Measurements from ENCODE around the gene MRPL45.
A peak's percentile ranks its signal among the peaks of the same experiment; 100 is the strongest.

The MRPL45 gene

DNA sequence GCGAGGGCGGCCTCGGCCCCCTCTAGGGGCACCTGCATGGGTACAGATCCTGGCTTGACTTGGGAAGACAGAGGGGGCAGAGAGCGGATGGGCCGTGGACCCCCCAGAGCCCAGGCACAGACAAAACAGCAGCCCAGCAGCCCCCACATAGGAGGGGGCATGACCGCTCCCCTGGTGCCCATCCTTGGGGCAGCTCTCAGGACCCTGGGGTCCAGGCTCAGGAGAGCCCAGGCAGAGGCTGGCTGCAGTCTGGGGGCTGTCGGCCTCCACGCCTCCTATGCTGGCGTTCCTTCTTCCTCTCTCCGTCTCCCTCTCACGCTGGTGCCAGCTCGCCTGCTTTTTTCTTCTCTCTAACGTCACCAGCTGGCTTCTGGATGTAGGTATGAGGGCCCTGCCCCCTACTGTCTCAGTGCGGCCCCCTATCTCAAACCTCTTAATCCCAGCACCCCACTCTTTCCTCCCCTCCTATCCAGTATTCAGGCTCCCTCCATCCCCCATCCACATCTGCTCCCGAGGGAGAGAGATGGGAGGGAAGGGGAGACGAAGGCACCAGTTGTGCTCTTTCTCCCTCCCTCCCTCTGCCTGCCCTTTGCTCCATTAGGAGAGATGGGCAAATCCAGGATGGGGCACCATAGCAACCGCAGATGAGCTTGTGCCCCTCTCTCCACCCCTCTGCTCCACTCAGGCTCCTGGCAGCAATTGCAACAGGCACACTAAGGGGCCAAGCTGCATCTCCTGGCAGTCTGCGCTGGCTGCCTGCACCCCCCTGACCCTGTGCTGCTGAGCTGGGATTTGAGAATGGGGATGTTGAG is 46.8 kb downstream of the MRPL45 start, which contains the start of gene GPR179:
GPR179 (minus strand) TSS at position 349 of the 812 bp plus-strand sequence; CDS start at position 182, 167 bp downstream.
- FAIRE-seq = no peak
- DNase-seq (ENCODE audit: extremely low spot score, insufficient read length, low read depth) = no peak

DNA sequence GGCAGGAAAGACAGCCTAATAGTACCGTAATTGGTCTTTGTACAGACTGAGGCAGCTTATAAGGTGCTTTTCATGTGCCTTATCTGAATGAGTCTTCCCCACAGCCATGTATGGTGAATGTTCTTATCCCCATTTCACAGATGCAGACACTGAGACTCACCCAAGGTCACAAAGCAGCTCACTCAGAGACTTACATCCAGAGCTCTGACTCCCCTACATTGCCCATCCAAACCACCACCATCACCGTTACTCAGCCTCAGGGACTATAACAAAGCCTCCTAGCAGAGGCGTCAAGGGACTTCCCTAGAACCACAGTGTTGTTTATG is 47.4 kb downstream of the MRPL45 start:
- FAIRE-seq (no peak), DNase-seq (ENCODE audit: extremely low spot score, insufficient read length, low read depth) (no peak)

DNA sequence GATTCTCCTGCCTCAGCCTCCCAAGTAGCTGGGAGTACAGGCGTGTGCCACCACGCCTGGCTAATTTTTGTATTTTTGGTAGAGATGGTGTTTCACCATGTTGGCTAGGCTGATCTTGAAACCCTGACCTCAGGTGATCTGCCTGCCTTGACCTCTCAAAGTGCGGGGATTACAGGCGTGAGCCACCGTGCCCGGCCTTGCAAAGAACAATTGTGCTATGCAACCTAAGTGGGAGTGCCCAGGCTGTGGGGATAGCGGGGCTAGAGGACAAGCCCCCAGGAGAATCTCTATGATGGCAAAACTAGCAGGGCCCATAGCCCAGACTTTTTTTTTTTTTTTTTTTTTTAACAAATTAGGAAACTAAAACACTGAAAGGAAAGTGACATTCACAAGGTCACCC is 48.8 kb downstream of the MRPL45 start:
- DNase-seq (ENCODE audit: extremely low spot score, insufficient read length, low read depth) (no peak), FAIRE-seq (no peak)

DNA sequence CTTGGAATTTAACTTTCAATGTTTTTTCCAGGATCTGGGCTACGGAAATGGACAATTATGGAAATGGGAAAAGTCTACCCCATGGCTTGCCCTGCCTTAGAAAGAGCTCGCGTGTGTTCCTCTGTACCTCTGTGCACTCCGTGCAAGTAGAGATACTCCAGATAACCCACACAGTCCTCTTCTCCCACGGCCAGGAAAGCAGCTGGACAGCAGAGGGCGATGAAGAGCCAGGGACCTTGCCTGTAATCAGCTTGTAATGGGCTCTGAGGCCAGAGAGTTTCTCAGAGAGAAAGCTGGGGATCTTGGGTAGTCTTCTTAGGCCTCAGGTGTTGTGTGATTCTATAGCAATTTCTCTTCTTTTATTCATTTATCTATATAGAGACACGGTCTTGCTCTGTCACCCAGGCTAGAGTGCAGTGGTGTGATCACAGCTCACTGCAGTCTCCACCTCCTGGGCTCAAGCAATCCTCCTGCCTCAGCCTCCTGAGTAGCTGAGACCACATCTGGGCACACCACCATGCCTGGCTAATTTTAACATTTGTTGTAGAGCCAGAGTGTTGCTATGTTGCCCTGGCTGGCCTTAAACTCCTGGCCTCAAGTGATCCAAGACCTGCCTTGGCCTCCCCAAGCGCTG is 52.2 kb downstream of the MRPL45 start:
- FAIRE-seq (no peak), DNase-seq (ENCODE audit: extremely low spot score, insufficient read length, low read depth) (no peak)

DNA sequence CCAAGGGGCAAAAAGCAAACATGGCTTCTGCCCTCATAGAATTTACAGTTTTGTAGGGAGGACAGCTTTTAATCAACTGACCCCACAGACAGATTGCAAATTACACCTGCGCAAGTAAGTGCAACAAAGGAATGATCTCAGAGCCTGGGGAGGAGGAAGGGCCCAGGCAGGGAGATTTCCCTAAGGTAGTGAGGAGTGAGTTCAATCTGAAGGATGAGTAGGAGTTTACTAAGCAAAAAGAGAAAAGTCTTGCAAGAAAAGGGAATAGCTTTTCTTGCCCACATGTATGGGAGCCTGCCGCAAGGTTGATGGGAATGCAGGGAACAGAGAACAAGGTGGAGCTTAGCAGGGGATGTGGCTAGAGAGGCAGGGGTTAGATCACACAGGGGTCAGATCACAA is 53.1 kb downstream of the MRPL45 start:
- FAIRE-seq (no peak), DNase-seq (ENCODE audit: extremely low spot score, insufficient read length, low read depth) (no peak)

DNA sequence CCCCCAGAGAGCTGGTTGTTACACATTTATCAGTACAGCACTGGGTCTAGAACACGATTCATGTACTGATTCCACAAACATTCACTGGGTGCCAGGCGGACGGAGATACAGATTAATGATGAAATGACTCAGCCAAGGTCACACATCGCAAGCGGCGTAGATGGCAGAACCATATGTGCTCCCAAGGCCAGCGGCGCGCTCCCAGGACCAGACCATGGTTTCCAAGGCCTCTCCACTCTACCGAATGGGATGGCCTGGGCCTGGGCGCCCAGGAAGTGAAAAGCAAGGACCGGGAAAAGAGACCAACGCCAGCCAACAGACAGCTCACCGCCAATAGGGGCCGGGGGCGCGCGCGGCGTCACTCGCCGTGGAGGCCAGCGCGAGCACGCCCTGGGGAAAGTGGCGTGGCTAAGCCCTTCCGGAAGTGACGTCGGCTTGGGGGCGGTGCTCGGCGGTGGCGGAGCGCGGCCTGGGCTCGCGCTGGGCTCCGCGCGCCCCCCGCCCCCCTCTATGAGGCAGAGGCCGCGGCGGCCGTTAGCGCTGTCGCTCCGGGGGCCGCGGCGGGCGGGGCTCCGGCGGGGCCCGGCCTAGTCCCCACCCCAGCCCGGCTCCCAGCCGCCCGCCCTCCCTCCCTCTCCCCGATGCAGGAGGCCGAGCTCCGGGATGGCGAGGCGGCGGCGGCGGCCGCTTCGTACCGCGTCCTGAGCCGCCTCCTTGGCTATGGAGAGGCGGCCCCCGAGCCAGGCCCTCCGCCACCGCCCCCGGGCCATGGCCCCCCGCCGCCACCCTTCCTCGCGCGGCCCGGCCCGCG is 54.6 kb downstream of the MRPL45 start, which contains the start of gene SOCS7:
SOCS7 (plus strand) TSS at position 433 of the 811 bp plus-strand sequence; CDS start at position 642, 209 bp downstream.
- FAIRE-seq (no peak), DNase-seq (ENCODE audit: extremely low spot score, insufficient read length, low read depth) (peak; percentile 89)

DNA sequence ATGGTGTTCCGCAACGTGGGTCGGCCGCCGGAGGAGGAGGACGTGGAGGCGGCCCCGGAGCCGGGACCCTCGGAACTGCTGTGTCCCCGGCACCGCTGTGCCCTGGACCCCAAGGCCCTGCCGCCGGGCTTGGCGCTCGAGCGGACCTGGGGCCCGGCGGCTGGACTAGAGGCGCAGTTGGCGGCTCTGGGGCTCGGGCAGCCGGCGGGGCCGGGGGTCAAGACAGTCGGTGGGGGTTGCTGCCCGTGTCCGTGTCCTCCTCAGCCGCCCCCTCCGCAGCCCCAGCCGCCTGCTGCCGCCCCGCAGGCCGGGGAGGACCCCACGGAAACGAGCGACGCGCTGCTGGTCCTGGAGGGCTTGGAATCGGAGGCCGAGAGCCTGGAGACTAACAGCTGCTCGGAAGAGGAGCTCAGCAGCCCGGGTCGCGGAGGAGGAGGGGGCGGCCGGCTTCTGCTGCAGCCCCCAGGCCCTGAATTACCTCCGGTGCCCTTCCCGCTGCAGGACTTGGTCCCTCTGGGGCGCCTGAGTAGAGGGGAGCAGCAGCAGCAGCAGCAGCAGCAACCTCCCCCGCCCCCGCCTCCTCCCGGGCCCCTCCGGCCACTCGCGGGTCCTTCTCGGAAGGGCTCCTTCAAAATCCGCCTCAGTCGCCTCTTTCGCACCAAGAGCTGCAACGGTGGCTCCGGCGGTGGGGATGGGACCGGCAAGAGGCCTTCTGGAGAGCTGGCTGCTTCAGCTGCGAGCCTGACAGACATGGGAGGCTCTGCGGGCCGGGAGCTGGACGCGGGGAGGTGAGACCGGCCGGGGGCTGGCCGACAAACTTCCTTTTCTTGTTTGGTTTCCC is 55.5 kb downstream of the MRPL45 start:
- no peak for FAIRE-seq

DNA sequence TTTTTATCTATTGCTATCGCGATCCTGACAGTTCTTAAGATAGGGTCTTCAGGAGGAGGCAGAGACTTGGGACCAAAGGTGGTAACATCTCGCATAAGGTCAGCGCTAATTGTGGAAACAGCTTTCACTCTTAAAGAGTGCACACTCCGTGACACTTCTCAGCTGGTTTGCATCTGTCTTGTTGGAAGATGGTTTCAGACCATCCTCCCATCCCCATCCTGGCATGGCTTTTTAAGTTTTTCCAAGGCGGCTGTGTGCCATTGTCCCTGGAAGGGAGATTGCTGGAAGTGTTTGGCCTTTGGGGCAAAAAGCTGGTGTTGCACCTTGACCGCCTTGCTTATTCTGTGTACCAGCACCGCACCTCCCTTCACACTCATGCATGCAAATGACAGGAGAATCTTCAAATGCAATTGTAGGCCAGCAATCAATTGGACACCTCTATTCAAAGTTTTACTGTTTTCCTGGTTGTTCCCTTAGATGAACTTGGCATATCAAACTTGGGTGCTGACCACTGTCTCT is 56.2 kb downstream of the MRPL45 start:
- DNase-seq (ENCODE audit: extremely low spot score, insufficient read length, low read depth) = no peak

More for the DNA sequence above, 55.5 kb downstream of the MRPL45 start:
- DNase-seq (ENCODE audit: extremely low spot score, insufficient read length, low read depth) = peak; percentile 8

DNA sequence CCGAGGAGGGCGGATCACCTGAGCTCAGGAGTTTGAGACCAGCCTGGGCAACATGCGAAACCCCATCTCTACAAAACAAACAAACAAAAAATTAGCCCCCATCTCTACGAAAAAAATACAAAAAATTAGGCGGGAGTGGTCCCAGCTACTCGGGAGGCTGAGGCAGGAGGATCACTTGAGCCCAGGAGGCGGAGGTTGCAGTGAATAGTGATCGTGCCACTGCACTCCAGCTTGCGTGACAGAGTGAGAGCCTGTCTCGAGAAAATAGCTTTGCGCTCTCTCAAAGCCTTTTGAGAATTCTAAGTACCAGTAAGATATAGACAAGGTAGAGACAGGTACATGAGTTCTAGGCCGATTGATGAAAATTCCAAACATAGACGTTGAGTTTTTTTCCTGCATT is 56.7 kb downstream of the MRPL45 start:
- DNase-seq (ENCODE audit: extremely low spot score, insufficient read length, low read depth) = no peak
- no peak for FAIRE-seq

More for the DNA sequence above, 56.2 kb downstream of the MRPL45 start:
- FAIRE-seq = no peak

DNA sequence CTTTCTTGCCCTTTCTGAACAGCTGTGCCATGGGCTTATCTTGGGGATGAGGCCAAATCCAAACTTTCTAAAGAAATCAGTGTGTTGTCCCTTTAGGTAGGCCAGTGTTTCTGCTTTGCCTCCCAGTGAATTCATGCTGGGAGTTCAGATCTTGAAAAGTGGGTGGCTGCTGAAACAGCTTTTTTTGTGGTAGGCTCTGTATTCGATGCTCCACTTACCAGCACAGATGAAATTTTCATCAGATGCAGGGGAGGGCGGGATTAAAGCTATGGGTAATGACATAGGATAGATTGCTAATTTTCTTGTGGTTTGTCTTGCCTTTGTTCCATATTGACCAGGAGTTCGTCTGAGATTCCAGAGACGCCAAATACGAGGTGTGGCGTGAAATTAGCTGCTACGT is 57.5 kb downstream of the MRPL45 start:
- FAIRE-seq (no peak), DNase-seq (ENCODE audit: extremely low spot score, insufficient read length, low read depth) (no peak)

DNA sequence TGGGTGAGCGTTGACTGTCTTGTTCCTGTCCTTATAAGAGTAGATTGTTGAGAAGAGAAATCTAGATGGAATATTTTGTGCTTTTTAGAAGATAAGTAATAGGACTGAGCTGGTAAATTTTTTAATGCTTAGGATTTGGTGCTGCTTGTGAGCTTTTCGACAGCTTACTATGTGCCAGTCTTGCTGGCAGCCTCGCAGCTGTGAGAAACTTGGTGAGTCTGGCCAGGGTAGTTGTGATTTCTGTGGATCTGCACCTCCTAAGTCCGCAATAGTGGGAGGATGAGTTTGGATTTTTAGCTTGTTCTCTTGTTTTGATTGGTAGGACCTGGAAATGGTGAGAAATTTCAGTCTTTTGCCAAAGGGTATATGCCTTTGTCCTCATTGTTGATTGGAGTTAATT is 58.3 kb downstream of the MRPL45 start:
- FAIRE-seq (no peak), DNase-seq (ENCODE audit: extremely low spot score, insufficient read length, low read depth) (no peak)

DNA sequence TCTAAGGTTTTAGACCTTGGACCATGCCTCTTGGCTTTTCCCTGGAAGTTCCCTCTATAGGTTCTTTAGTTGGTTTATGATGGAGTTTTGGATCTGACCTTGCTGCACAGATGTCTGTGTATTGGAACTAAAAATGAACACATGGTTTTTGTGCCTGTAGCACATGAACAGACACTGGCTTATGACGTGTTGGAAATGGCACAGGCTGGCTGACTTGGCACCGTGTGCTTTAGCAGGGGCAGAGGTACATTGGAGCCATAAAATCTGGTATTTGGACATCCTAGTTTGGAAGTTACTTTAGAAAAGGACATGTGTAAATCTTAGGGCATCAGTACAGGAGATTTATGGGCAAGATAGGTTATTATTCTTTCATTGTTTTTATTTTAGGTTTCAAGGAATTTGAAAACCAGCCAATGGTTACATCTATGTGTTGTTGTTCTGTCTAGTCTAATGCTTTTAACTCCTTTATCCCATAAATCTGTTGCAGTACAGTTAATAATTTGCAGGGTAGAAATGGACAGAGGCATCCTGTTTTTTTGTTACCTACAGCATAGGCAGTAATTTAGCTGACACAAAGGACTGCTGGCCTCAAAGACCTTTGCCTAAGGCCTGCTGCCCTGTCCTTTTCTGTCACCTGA is 60.6 kb downstream of the MRPL45 start:
- DNase-seq (ENCODE audit: extremely low spot score, insufficient read length, low read depth) = no peak
- FAIRE-seq = no peak

DNA sequence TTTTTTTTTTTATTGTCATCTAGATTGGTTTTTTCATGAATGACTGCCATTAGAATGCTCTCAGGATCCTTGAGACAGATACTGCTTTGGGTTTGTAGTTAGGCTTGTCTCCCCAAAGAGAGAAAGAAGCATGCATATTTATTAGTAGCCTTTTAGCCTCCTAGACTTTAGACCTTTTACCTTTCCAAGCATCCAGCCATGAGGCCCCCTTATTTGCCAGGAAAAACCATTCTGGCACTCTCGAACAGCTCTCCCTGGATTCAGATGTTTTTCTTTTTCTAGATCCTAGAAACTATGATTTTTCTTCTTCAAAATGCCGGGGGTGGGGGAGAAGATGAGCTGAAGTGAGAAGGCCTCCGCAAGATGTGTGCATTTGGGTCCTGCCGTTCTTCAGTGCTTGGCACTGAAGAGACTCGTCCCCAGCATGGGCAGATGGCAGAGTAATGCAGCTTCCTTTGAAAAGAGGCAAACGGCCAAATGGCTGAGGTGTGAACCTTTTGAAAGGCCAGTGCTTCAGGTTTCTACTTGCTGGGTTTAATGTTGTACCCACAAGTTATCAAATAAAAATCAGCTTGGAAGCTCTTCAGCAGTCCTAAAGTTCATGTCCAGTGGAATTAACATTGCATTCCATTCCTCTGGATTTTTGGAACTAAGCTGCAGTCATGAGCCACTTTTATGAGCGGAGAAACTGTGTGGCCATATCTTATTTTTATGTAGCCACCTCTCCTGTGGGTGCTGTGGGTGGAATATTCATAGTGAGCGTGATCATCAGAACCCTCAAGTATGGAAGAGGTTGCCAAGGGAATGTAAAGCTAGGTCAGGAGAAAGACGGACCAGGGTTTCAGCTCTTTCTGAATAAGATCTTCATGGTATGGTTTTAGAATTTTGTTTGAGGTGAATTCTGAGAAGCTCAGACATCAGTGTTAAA is 61.9 kb downstream of the MRPL45 start:
- DNase-seq (ENCODE audit: extremely low spot score, insufficient read length, low read depth) (no peak), FAIRE-seq (no peak)

DNA sequence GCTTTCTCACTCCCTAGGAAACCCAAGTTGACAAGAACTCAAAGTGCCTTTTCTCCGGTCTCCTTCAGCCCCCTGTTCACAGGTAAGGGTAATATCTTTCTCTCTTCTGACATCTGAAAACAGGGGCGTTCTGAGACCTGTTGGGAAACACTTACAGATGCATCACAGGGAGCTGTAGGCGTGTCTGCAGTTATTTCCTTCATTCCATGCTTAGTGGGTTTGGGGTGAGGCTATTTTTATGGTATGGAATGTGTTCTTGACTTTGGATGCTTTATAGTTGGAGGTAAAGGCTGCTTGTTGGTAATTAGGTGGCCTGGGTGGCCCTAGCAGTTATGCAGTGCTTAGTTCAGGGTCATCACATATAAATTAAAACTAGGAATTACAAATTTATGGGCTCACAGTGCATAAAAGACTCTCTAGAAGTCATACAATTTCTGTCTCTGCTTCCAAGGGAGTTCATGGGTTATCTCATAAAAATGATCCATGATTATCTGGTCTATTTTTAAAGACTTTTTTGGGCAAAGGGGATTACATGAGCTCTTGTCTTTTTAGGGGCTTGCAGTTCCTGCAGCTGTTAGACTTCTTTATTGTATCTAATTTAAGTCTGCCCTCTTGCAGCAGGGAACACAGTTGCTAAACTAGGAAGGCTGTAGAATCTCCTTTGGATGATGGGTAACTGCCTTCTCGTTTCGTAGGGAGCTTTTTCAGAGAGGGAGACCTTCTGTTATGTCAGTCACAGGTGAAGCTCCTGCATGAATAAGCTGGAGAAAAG is 64.9 kb downstream of the MRPL45 start:
- no peak for DNase-seq (ENCODE audit: extremely low spot score, insufficient read length, low read depth)
- no peak for FAIRE-seq

DNA sequence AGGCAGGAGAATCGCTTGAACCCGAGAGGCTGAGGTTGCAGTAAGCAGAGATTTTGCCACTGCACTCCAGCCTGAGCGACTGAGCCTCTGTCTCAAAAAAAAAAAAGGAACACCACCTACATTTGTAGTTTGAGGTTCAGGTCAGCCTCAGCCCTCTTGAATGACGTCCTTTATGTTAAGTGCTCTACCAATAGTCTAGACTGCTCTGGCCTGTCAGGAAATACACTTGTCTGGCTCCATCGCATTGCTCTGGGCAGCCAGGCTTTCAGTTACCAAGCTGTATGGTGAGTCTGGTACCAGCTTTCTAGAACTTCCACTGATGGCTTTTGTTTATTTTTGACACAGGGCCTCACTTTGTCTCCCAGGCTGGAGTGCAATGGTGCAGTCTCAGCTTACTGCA is 66.0 kb downstream of the MRPL45 start:
- no peak for DNase-seq (ENCODE audit: extremely low spot score, insufficient read length, low read depth)
- FAIRE-seq = no peak

DNA sequence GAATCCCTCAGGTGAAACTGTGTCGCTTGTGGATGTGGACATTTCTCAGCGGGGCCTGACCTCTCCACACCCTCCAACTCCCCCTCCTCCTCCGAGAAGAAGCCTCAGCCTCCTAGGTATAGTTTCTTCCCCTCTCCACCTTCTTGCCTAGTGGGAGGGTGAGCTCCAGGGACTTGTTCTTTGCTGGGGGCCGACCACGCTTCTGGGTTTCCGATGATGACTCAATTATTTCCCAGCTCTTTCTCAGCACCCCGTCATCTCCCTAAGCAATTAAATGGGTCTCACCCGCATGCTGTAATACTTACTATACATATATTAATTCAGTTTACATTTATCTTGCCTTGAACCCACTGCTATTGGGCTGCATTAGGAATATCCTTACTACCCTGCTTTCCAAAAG is 67.8 kb downstream of the MRPL45 start:
- no peak for DNase-seq (ENCODE audit: extremely low spot score, insufficient read length, low read depth)
- no peak for FAIRE-seq

DNA sequence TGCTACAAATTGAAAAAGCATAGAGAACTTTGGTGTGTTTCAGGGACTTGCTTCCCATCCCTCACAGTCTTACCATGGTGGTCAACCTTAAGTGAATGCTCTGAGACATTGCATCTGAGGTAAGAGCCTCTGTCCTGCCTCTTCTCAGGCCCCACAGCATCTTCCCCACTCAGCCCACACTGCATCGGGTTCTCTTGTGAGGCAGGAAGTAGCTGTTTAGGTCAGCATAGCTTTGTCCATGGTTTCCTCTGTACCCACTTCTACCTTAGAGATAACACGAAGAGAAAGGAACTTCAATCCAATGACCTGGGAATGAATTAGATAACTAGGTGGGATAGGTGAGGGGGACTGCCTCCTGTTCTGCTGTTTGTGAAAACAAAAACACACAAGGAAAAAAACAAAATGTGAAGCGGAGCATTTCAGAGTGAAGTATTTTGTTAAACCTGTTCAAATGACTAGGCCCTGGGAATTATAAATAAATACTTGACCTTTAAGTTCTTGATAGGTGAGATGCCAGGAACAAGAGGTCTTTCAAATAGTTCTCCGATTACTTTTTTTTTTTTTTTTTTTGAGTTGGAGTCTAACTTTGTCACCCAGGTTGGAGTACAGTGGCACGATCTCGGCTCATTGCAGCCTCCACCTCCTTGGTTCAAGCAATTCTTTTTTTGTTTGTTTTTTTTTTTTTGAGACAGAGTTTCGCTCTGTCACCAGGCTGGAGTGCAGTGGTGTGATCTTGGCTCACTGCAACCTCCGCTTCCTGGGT is 72.3 kb downstream of the MRPL45 start:
- DNase-seq (ENCODE audit: extremely low spot score, insufficient read length, low read depth) = no peak
- FAIRE-seq = no peak
